ENCODE measurements around the gene ZNF277.
"Not testable (repeated sequence)": the region's sequence is repeated elsewhere in the genome, so short reads cannot be mapped to it uniquely, and the experiment has no call there.

The ZNF277 gene

DNA sequence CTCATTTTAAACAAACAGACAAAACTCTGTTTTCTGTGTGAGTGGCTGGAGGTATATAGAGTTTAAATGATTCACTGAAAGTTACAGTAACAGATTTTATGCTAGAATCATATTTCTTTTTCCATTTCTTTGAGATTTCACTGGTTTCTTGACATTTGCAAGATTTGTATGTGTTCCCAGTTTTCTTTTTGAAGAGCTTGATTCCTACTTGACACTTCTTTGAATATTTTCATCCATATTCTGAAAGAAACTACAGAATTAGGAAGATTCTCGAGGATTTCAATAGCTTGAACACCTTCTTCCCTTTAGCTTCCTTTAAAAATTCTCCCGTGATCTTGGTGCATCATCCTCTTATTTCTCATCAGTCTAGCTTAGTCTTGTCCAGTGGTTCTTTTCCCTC is 93.6 kb downstream of the ZNF277 start:
- no peak for DNase-seq

DNA sequence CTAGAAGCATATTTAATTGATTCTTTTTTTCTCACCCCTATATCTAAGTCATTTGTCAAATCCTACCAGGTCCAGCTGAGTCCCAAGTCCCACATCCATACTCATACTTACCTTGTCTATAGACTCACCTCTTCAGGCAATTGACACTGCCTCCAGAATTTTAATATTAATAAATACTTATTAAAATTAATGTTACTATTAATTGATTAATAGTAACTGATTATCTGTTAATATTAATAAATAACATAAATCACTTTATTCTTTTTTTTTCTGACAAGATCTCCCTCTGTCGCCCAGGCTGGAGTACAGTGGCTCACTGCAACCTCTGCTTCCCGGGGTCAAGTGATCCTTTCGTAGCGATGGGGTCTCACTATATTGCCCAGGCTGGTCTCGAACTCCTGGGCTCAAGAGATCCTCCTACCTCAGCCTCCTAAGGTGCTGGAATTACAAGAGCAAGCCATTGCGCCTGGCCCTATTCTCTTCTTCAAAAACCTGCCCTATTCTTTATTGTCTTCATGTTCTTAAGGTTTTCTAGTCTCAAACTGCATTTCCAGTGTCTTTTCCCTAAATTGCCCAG is 94.4 kb downstream of the ZNF277 start:
- DNase-seq: no peak

DNA sequence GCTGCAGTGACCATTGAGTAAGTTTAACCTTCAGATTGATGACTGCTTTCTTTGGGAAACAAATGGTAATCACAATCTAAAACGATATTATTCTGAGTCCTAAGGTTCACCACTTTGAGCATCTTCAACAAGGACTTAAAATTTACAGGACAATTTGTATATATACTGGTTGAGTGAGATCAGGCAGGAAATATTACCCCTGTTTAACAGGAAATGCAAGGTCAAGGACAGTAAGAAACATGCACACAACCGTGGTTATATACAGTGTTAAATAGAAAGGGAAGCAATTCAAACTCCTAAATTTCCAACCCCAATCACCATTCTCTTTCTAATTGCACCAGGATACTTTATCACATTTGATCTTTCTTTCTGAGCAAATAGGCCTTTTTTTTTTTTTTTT is 96.1 kb downstream of the ZNF277 start:
- DNase-seq: no peak

DNA sequence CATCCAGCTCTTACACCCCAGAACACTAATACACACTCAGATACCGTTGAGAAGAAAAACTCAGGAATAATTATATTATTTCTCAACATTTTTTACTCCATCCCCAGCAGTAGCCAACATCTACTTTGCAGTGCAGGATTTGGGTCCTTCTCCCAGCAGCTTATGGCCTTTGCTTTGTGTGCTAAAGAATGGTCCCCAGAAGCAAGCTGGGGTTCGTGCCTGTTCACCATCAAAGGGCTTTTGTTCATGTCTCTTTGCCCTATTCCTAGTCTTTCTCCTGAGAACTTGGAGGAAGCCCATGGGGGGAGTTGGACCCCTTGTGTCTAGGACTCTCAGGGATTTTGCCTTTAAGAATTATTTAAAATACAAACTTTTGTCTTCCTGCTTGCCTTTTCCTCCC is 100.4 kb downstream of the ZNF277 start:
- no peak for DNase-seq

DNA sequence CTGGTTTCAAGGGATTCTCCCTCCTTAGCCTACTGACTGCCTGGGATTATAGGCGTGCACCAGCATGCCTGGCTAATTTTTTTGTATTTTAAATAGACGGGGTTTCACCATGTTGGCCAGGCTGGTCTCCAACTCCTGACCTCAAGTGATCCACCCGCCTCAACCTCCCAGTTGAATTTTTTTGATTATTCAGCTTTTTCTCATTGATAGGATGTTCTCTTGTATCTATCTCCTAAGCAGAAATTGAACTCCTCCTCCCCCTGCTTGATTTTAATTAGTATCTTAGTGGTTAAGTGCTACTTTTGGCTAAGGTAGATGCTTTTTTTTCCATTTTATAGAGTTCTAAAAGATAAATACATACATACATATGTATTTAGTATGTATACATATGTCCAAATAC is 101.0 kb downstream of the ZNF277 start:
- no peak for DNase-seq

DNA sequence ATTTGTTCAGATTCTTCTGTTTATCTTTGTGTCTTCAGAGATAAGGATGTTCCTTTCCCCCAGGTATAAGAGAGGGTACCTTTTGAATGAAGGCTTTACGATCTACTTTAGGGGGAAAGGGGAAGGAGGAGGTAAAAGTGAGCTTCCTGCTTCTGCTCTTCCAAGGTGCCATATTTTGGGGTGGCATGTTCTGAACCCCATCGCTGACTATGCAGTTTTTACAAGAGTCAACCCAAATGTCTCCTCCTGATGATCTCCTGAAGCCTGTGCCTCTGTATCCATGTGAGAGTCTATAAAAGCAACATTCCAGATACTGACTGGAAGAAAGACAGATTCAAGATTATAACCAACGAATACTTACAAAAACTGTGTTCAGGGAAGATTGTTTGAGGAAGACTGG is 102.5 kb downstream of the ZNF277 start:
- no peak for DNase-seq

DNA sequence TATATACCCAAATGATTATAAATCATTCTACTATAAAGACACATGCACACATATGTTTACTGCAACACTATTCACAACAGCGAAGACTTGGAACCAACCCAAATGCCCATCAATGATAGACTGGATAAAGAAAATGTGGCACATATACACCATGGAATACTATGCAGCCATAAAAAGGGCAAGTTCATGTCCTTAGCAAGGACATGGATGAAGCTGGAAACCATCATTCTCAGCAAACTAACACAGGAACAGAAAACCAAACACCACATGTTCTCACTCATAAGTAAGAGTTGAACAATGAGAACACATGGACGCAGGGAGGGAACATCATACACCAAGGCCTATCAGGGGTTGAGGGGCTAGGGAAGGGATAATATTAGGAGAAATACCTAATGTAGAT is 110.3 kb downstream of the ZNF277 start:
- DNase-seq: not testable (repeated sequence)

DNA sequence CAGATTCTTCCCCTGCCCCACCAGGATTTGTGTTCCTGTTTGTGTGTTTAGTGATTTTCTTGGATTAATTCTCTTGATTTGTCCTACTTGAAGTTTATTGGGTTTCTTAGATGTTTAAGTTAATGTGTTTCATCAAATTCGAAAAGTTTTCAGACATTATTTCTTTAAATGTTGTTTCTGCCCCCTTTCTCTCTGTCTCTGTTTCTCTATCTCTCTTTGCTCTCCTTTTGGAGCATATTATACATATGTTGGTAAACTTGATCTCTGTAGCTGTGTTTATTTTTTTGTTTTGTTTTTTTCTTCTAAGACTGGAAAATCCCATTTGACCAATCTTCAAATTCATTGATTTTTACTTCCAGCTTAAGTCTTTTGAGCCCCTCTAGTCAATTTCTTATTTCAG is 115.6 kb downstream of the ZNF277 start:
- no peak for DNase-seq

DNA sequence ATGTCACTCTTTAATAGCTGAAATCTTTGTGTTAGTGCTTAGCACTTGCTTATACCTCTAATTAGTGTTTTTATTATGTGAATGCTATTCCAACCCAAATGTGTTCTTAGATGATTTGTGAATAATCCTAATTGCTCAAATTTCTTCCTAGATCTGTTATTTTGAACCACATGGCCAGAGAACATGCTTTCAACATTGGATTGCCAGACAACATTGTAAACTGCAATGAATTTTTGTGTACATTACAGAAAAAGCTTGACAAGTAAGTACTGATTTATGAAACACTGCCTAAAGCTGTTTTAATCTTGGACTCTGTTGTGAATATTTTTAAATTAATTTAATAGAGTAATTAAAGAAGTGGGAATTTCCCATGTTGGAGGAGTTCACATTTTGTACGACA is 121.1 kb downstream of the ZNF277 start:
- DNase-seq: no peak

DNA sequence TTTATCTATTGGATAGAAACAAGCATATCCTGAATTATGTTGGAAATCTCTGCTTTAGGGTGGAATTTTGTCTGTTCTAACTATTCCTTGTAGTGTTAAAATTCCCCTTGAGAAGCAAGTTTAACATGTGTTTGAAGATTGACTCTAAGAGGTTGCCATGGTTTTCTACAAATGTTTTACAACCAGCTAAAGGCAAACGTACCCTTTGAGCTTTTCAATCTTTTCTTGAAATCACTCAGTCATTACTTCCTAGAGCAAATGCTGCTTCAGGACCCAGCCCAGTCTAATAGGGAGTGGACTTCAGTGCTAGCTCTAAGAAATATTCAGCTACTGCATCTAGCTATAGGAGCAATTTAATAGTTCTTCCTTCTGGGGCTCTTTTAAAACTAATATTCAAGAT is 125.0 kb downstream of the ZNF277 start:
- DNase-seq: no peak

DNA sequence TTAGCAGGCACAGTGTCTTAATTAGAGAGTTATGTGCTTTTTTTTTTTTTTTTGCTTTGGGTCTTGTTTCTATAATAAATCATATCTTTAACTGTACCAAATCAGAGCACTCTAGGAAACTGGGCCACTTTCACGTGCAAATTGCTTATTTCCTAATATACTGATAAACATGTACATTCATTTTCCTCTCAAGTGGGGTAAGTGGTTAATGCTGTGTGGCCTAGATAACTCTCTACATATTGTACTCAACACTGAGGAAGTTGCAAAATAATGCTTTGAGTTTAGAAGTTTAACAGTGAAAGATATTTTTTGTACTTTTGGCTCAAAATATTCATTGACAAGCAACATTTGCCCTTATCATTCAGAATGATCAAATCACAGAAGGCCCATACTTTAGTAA is 127.9 kb downstream of the ZNF277 start:
- no peak for DNase-seq

DNA sequence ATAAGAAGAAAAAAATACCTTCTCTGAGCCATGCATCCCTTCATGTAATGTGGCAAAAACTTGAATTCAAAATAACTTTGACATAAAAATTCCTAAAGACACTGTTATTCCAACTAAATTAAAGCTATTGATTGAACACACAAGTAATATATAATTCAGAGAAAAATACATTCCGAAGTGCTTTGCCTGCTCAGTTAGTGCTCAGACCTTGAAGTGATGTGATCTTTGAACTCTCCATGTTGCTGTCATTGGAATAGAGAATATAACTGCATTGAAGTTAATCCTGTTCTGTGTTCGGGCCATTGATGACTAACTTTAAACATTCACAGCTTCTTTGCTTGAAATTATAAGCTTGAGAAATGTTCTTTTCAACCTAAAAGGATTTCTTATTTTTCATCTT is 129.8 kb downstream of the ZNF277 start:
- DNase-seq: no peak

DNA sequence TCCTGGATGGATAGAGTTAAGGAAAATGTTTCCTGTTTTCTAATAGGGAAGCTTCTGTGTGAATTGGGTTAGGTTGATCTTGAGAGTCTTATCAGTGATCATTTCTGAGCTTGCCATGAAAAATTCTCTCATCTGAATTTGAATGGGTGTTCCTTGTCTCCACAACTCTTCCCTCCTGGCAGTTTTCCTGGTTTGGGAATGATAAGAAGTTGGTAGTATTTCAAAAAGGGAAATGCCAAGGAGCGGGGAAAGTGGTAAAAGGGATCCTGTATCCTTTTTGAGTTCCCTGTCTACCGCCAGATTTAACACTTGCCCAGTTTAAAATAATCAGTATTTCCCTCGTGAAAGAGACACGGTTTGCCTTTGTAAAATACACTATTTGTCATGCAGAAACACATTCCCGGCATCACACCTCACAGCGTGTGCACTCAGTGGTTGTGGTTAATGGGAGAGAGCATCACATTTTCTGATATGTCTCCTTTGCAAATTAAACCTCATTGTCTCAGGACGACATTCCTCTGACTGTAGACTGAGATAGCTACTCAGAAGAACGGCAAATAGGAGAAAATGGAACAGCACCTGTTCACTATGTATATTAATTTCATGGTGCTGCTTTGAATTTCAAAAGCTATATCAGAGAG is 130.6 kb downstream of the ZNF277 start:
- no peak for DNase-seq

DNA sequence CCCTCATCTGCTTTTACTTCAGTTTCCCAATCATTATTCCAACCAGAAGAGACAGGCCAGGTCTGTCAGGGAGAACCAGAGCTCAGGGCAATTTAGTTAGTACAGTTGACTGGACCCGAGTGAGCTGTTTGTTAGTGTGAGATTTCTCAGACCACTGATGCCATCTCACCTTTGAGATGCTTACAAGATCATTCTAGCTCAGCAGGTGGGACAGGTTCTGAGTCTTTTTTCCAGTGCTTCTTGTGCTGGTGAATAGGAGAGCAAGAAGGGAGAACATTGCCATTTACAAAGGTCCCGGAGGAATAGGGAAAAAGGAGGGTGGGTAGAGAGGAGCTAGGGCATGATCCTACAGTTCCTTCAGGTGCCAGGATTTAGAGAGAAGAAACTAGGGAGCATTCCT is 131.4 kb downstream of the ZNF277 start:
- no peak for DNase-seq

DNA sequence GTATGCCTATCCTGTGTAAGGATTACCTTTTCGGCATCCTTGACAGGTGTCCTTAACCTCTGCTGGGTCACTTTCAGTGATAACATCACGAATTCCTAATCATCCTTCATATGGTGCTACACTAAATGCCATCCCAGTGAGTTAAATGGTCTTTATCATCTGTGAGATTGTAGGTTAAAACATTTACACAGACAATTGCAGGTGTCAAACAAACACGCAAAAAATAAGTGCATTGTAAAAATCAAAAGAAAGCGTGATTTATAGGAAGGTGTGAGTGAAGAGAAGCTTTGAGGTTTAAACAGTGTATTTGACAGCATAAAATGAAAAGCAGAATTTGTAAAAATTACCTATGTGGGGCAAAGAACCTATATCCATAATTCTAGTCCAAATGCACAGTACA is 132.3 kb downstream of the ZNF277 start:
- no peak for DNase-seq

DNA sequence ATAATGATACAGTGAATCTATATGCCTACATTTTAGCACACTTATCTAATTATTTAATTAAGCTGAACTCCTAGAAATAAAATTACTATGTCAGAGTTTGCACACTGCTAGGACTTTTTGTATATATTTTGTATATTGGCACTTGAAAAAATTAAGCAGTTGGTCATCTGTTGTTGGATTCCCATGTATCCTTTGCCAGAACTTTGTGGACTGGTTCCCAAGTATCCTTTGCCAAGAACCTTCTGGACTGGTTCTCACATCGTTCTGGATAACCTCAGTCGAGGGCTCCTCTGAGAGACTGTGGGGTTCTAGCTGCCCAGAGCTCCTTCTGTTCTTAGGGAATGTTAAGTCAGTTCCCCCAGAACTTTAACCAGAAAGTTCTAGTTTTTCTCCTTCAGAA is 135.0 kb downstream of the ZNF277 start:
- no peak for DNase-seq

DNA sequence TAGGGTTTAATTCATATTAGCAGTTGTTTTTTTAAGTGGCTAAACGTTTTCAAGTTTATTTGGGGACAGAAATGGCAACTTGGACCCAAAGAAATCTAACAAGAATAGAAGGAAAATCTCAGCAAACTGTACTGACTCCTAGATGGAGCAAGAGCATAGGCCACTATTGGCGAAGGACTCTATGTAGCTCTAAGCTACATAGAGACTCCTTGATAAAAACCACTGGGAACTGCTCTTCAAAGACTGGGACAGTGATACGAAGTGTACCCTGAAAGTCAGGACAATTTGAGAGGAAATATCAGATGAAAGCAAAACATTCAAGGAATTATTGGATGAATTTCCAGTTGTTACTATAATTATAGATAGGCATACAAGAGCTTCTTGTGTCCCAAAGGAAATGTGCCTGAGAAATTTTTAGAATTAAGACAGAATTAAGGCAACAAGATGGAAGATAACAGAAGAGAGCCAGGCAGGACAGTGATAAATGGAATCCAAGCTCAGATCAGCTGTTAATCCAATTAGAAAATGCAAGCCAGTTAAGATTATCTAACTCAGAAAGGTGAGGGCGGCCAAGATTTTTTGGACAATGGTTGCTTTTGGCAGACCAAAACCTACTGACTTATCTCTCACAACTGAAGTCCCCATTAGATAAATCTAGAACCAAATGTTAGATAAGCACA is 140.0 kb downstream of the ZNF277 start:
- no peak for DNase-seq

DNA sequence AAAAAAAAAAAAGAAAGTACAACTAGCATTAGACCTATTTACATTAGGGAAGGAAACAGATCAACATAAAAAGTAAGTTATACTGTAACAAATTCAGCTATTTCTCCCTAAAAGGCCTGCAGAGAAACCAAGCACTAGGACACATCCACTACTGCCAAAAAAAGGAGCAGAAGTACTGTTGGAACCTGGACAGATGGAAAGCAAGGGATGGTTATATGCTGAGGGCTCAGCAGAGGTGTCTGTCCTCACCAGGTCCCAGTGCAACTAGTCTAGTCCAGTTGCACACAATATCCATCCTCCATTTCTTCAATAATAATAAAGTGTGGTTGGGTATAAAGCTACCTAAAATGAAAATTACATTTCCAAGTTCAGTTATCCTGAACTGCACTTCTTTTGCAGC is 140.6 kb downstream of the ZNF277 start:
- DNase-seq: no peak

DNA sequence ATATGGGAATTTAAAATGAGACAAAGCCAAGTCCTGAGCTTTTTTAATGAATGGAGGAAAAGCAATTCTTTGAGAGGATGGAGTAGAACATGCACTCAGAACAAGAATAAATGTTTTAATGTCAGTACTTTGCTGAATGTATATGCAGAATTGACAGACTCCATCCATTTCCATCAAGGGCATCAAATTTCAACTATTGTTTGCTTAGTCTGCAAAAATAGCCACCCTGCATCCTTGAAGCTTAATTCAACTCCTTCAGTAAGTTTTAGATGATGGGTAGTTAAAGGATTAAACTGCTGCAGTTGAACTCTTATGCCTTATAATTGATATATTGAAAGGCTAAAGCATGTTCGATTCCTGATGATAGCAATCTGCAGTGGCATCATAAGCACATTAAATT is 144.1 kb downstream of the ZNF277 start:
- peak; percentile 3 for DNase-seq

DNA sequence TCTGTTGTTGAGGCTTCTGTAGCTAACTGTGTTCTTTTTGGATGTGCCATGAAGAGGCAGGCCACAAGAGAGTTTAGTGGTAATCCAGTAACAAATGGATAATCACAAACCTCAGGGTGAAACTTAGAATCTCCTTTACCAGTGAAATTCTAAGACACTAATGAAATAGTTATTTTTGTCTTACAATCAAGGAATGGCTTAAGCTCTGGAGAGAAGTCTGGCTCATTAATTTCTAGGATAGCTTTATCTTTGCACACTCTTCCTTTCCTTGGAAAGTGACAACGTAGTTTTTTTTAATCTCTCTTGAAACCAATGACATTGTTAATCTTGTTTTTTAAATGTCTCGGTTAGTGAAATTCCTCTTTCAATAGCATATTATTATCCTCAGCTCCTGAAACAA is 150.1 kb downstream of the ZNF277 start:
- no peak for DNase-seq

DNA sequence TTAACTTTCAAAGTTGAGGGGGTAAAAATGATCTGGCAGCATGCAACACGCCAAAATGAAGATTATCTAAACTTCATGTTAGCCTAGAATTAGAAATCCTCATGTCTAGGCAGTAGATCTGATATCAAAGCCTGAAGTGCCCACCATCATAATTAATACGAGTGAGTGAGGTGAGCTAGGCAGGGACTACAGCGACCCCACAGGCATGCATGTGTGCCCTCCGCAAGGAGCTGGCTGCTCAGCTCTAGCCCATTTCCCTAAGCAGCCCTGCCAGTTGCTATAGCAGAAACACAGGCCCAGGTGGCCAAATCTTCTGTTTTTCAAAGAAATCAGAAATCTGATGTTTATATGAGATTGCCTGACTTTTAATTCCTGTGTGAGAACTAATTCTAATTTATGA is 150.6 kb downstream of the ZNF277 start:
- no peak for DNase-seq

DNA sequence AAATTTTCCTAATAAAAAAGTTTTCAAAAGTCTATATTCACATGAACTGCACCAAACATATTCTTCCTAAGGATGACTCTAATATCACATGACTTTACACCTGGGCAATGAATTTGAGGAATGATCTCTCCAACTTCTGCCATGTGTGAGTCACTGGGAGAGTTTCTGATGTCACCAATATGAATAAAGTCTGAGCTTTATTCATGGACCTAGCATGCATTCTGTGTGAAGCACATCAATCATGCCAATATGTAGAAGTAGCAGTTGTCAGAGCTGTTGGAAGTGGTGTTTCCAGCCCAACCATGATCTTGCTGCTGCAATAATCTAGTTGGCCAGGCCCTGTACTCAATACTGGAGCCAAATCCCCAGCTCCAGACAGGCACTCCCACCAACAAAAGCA is 152.0 kb downstream of the ZNF277 start:
- DNase-seq: no peak

DNA sequence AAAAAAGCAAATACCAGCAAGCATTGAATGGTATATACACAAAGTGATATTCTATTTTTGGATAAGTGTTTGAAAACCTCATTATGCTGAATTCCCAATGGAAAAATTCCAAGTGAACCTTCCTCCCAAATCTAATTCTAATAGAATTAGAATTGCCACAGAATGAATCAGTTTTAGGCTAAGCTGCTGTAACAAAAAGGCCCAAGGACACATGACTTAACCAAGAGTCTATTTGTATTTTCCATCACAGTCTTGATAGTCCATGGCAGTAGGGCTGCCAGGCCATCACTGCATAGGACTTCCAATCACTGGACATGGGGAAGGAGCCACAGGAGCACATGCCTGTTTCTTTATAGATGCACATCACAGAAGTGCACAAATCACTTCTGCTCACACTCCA is 152.6 kb downstream of the ZNF277 start:
- DNase-seq: no peak

DNA sequence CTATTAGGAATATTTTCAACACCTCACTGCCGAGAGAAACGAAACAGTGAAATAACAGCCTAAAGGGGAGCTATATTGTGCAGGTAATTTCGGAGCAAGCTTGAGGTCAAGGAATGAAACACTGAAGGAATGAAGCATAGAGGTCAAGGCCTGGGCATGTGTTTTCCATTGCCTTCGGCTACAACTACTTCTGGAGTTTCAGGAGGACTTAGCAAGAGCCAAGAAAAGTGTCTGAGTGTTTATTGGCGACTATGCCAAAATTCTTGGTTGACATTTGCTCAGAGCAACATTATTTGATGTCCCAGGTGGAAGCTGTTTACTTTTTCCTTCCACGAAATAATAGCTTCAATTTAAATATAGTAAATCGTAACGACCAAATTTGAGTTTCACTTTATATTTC is 154.2 kb downstream of the ZNF277 start:
- no peak for DNase-seq

DNA sequence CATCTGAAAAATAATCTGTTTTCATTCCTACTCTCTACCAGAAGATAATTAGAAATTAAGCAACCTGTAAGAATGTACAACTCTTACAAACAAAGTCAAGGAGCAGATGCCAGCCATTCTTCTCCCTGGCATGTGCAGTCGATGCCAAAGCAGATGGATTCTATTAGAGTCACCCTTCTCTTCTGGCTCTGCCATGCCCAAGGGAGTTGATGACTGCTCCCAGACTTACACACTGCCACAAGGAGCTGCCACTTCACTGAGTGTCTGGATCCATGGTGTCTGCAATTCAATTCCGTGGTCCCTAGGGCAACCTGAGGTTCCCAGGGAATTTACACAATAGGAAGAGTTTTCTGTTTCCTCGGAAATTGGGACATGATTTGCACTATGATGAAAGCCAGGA is 154.7 kb downstream of the ZNF277 start:
- DNase-seq: no peak

Measured in NCI-H510A treated with DMSO at 0.1 percent for 48 hours (cell line).